Thyroid gland (tissue), 4 donors: Measurements from ENCODE around the gene ART5.
A peak's percentile ranks its signal among the peaks of the same experiment; 100 is the strongest.

Experiments
- POLR2A ChIP-seq, 2 donors: fragments of 450-650 bp; IDR thresholded peaks; one replicate each; pipeline ENCODE4 v1.6.1; 2017; ENCODE audit warnings: antibody characterized with exemption in 2 of 2, mild to moderate bottlenecking in 2 of 2, moderate library complexity in 1 of 2
- TF ChIP-seq, protein P1 (sequence below), 6 experiments: fragments of 200-600 bp in 3 of 6; fragments of 450-650 bp in 3 of 6; sonication (generic) in 3 of 6; IDR thresholded peaks; one replicate each; pipeline ENCODE4 v1.5.1; 2016 to 2019; ENCODE audit warnings: antibody characterized with exemption in 6 of 6, mild to moderate bottlenecking in 2 of 6, inconsistent platforms in 1 of 6, moderate library complexity in 1 of 6

DNA sequence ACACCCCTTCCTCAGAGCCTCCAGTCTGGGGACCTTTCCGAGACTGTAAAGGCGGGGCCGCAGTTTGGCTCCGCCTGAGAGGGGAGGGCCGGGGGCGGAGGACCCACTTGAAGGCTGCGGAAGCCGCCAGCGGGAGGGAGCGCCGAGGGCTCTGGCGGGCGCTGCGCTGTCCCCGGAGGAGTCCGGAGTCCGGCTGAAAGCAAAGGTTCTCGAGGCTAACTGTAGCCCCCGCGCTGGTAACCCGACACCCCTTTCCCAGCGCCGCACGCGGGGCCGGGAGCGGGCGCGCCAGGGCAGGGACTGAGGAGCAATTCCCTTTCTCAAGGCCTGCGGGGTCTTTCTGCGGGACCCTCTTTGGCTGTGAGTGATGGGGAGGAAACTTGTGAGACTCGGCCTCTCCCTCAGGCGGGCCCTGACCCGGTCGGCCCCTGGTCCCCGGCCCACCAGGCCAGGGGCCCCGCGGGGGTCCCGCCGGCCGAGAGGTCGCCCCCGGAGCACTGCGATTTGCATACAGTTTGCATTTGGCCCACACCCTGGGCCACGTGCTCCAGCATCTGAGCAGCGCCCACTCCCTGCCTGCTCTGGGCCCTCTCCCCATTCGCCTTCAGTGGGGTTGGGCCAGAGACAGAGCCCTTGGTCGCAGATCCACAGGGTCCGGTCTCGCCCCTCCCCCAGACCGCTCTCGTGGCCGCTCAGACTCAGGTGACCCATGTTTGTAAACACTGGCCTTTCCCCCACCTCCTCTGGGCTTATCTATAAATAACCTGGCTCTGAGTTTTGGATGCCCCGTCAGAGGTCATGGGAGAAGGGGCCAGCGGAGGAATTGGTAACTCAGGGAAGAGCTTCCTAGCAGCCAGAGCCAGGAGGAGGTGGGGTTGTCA lies 519 bp upstream of the ART5 start:
- TF ChIP-seq, protein P1, sequence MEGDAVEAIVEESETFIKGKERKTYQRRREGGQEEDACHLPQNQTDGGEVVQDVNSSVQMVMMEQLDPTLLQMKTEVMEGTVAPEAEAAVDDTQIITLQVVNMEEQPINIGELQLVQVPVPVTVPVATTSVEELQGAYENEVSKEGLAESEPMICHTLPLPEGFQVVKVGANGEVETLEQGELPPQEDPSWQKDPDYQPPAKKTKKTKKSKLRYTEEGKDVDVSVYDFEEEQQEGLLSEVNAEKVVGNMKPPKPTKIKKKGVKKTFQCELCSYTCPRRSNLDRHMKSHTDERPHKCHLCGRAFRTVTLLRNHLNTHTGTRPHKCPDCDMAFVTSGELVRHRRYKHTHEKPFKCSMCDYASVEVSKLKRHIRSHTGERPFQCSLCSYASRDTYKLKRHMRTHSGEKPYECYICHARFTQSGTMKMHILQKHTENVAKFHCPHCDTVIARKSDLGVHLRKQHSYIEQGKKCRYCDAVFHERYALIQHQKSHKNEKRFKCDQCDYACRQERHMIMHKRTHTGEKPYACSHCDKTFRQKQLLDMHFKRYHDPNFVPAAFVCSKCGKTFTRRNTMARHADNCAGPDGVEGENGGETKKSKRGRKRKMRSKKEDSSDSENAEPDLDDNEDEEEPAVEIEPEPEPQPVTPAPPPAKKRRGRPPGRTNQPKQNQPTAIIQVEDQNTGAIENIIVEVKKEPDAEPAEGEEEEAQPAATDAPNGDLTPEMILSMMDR (IDR thresholded peaks at IDR 0.05) = no peak
- peak in 1 of 2 donors; percentile 79 for TF ChIP-seq POLR2A (IDR thresholded peaks at IDR 0.05)
